SH-SY5Y (cell line): ENCODE data around the gene LAMA3.

ENCODE experiments used
- GATA2 ChIP-seq: IDR thresholded peaks from 2 replicates; pipeline ENCODE4 v1.6.1; 2011; ENCODE audit warnings: mild to moderate bottlenecking, low read depth, low read length
- GATA3 ChIP-seq: IDR thresholded peaks from 2 replicates; pipeline ENCODE4 v1.6.1; 2011; ENCODE audit warnings: low read depth, mild to moderate bottlenecking, low read length, moderate library complexity

LAMA3 gene

DNA sequence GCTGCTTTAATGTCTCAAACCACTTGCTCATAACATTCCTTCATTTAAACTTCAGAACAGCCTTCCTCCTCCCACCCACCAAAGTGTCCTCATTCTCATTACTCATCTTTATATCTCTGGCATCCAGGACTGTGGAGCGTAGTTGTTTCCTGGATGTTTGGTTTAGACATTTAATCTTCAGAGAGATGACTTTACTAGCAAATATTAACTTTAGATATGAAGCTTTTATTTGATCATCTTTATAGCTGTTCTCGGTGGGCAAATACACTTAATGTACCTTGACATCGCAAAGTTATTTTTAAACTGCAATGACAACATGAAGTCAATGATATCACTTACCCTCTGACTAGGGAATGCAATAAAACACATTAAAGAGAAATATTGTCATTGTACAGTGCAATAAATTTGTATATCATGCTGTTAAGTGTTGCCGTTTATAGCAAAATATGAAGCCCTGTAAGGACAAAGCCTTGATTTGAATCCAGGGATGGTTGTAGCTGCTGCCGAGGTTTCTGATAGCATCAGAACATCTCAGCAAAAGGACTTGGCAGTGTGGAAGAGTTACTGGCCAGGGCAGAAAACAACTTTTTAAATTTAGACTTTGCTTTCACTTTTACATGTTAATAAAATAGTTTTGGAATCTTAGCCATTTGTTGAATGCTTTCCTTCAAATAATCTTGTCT, 4.6 kb upstream of the LAMA3 start:
- TF ChIP-seq GATA2 (no peak), GATA3 (no peak)

DNA sequence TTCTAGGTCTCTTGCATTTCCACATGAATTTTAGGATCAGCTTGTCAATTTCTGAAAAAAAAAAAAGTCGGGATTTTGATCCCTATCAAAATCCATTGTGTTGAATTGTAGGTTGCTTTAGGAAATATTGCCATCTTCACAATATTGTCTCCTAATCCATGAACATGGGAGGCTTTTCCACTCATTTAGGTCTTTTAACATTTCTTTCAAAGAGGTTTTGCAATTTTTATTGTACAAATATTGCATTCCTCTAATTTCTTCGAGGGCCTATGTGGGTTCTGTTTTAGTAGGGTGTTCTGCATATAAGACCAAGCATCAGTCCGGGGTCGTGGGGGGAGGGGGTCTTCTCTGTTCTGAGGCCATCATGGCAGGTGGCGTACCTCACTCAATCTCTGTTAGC, 725 bp upstream of the LAMA3 start:
- TF ChIP-seq GATA2 (no peak), GATA3 (no peak)

GRCh38 chr18:23689616-23690504, 607 bp downstream of the LAMA3 start:
- TF ChIP-seq GATA3 (no peak), GATA2 (no peak)

GRCh38 chr18:23690505-23691068, 1.3 kb downstream of the LAMA3 start:
- no peak for TF ChIP-seq GATA2
- TF ChIP-seq GATA3 = no peak

DNA sequence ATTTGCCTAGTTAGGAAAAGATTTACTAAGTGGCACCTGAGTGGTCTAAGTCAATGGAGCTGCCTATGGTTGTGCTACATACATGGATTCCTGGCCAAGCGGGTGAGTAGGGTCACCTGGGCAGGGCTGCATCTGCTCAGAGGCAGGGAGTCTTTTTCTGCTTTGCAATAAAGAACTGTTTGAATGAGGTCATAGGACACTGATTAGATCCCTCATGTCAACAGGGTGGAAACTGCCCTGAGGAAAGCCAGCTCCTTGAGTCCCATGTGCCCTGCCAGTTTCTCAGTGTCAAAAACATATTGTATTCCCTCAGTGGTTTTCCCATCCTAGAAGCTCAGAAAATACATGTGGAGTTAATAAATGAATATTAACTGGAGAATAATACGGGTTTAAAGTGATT, 4.6 kb downstream of the LAMA3 start:
- no peak for TF ChIP-seq GATA3
- TF ChIP-seq GATA2 = no peak

DNA sequence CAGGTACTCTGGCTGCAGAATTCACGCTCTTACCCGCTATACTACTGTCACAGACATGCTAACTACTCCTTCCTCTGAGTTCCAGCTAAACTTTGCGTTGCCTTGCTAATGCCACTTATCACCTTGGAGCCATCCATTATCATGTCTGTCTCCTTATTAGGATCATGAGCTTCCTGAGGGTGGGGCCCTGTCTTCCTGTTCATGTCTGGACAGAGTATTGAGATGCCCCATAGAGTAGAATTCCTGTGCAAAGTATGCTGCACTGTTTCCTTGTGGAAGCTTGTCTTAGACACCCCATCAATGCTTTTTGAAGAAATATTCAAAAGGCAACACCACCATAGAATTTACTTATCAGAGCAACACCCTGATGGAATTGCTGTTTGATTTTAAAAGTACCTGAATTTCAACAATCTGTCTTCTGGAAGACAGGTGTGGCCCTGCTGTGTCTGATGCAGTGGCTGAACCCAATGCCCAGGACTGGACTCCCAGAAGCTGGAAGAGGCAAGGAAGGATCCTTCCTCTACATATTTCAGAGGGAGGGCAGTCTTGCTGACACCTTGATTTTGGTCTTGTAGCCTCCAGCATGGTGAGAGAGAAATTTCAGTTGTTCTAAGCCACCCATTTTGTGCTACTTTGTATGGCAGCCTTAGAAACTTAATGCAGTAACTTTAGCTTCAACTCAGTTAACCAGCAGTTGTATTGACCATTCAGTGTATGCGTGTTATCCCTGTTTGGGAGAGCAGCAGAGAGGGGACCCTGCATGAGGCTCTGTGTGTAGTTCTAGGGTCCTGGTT, 5.6 kb downstream of the LAMA3 start:
- TF ChIP-seq GATA3 (no peak), GATA2 (no peak)

- TF ChIP-seq GATA2 (no peak), GATA3 (no peak)
Observed at GRCh38 chr18:23701017-23701416, 11.8 kb downstream of the LAMA3 start.

- TF ChIP-seq GATA2 (no peak), GATA3 (no peak)
Observed at GRCh38 chr18:23701544-23702064, 12.4 kb downstream of the LAMA3 start.

- TF ChIP-seq GATA2 (no peak), GATA3 (no peak)
Observed at GRCh38 chr18:23702606-23703005, 13.4 kb downstream of the LAMA3 start.

DNA sequence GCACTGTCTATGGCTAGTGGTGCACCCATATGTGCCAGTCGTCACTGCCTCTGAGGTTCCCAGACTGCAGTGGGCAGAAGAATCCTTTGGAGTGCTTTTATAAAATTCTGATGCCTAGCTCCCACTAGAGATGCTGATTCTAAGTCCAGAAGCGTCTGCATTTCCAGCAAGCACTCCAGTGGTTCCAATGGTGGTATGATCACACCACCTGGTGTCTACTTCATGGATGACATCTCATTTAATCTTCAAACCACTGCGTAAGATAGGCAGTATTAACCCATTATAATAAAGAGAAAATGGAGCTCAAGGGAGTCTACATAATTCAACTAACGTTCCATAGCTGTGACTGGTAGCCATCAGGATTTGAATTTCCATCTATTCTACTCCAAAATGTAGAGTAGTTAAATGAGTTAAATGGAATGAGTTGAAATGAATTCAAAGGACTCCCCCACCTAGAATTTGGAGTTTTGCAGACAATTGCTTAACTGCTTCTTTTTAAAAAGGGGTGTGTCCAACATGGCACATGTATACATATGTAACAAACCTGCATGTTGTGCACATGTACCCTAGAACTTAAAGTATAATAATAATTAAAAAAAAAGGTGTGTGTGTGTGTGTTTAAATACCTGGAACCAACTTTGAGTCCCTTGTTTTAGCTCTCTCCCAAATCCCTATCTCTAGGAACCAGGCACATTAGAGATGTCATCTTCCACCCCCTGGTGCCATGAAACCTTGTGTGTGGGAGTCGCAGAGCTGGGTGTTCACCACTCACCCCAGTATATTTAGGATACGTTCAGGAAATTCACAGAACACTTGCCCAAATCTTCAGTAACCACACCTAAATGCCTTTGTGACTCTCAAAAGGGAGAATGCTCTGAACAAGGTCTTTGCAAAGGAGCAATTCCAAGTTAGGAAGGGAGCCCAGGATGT, 14.1 kb downstream of the LAMA3 start:
- TF ChIP-seq GATA3 = no peak
- TF ChIP-seq GATA2 = no peak

DNA sequence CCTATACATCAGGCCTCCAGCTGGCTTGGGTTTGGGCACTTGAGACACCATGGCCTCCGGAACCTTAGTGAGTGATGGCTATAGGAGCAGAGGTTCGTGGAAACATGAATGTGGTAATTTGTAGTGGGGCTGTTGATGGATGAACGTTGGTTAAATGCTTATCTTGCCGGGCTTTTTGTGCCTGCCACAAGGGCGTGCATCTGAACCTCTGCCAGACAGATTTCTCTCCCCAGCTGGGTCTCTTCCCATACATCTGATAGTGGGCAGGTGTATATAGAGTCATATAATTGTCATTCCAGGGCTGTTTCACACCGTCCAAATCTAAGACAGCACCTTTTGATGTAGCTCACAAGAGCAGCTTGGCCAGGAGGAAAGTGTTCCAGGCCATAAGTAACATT, 14.7 kb downstream of the LAMA3 start:
- TF ChIP-seq GATA3 (no peak), GATA2 (no peak)

DNA sequence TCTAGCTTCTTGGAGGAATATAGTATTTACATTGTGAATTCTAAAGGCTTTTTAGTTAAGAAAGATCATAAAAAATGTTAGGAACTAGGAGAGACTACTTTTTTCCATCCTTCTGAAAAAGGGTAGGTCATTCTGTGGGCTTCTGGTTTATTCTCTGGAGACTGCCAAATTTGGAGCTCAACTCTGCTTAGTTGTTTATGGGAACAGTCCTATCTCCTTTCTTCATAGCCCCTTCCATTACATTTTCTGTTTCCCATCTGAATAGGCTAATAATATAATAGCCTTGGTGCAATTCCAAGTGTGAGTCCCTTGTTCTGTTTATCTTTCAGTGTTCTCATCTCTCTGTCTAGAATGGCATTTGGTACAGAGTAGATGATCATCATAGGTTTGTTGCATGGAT, 15.6 kb downstream of the LAMA3 start:
- TF ChIP-seq GATA2 = no peak
- no peak for TF ChIP-seq GATA3
